D341Med (cell line): ENCODE data around the gene SH2D2A.
A peak's percentile ranks its signal among the peaks of the same experiment; 100 is the strongest.
"Not testable (repeated sequence)": the region's sequence is repeated elsewhere in the genome, so short reads cannot be mapped to it uniquely, and the experiment has no call there.

Experiments used
- DNase-seq: peaks from one replicate; pipeline ENCODE4 v3.0.0; 2012; ENCODE audit warnings: low spot score

Gene SH2D2A

DNA sequence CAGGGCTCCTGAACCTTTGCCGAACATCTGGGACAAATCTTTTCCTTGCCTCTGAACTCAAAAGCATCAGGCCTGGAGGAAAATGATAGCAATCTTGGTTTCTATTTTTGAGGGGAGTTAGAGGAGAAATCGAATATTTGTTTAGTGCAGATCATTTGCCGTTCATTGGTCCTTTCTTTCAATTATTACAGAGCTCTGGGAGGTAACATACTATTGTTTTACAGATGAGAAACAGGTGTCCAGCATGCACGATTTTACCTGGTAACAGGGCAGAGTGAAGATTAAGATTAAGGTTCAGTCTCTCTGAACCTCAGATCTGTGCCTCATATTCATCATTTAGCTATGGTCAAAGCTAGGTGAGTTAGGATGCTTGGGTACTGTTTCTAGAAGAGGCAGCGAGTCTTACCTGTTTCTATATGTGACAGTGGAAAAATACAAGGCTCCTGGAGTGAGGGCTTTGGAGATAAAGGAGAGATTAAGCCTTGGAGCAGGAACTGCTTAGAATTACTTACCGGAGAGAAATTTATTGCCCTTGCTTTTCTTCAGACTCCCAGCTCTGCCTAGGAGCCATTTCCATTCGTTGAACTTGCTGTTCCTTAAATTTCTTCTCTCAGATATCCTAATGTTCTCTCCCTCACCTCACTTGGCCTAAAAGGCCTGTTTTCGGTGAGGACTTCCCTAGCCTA lies 47.9 kb downstream of the SH2D2A start:
- no peak for DNase-seq

GRCh38 chr1:156767879-156768604 lies 48.6 kb downstream of the SH2D2A start:
- DNase-seq: peak; percentile 68

DNA sequence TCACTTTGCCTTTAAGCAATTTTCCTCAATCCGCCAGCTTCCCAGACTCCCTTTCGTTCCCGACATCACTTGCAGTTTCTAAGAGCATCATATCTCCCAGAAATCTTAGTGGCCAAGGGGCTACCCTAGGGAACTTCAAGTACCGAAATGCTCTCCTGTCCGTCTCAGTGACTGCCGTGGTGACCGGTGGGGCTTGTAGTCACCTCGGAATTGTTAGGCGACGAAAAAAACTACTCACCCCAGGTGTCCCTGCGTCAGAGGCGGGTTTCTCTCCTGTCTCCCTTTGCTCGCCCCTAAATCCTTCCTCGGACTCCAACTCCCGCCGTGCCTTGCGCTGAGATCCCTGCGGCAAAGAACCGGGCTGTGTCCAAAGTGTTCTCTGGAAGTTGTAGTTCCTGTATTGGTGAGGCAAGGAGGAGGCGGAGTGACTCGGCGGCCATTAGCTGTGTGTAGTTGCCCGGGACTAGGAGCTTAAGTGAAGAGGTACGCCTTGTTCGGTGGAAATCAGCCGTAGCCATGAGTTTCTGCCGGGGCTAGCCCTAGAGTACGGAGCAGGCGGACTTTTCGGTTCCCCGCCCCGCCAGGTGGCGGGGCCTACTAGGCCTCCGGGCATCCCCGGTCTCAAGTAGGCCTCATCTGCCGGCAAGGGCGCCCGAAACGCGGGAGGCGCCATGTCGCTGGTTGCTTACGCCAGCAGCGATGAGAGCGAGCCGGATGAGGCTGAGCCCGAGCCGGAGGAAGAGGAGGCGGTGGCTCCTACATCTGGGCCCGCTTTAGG lies 49.4 kb downstream of the SH2D2A start, which contains the start of gene PRCC:
PRCC (plus strand) TSS at position 435 of the 778 bp plus-strand sequence; CDS start at position 672, 237 bp downstream.
- peak; percentile 93 for DNase-seq

DNA sequence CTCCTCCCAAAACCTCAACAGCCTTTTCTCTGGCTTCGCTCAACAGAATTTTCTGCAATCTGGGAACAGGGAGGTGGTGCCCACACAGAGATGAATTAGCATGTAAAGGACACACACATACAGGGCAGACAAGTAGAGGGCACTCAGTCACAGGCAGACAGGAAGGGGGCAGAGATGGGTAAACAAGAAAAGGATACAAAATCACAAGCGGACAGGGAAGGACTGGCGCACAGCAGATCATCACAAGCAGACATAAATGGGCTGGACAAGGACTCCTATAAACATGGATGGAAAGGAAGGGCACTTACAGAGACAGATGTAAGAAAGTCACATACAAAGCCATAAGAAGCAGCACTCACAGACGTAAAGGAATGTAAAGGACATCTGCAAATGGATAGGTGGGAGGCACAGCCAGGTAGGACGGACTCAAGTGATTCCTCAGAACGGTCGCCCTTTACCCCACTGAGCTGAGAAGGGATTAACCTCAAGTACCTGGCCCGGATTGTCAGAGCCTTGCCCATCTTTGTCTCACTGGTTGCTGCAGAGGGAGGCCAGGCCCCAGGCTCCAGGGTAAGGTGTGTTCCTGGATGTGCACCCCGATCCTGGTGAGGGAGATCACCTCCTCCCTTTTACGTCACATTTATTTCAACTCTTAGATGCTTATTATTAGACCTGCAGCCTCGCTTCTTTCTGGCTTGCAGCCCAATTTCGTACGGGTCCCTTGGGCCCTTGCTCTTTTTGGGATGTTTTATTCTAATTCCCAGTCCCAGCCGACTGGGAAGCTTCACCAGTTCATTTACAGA lies 50.1 kb downstream of the SH2D2A start:
- DNase-seq: peak; percentile 60

- no peak for DNase-seq
Measured at GRCh38 chr1:156765666-156766065, 51.0 kb downstream of the SH2D2A start.

GRCh38 chr1:156765136-156765535 lies 51.5 kb downstream of the SH2D2A start:
- not testable (repeated sequence) for DNase-seq

- no peak for DNase-seq
Measured at GRCh38 chr1:156760796-156761104, 55.9 kb downstream of the SH2D2A start.

- DNase-seq: no peak
Measured at GRCh38 chr1:156760092-156760795, 56.4 kb downstream of the SH2D2A start.

GRCh38 chr1:156757572-156758253 lies 58.9 kb downstream of the SH2D2A start:
- DNase-seq: not testable (repeated sequence)

GRCh38 chr1:156756355-156756754 lies 60.3 kb downstream of the SH2D2A start:
- DNase-seq: no peak
